AG04449 (cell line): ENCODE data around the gene RABL3.

ENCODE experiments used
- CTCF ChIA-PET: fragments of 350-600 bp; formaldehyde crosslinking; extraction: SDS; loops from one replicate; lab custom pipeline; 2021; ENCODE audit warnings: antibody characterized with exemption; lab: Yijun Ruan, JAX
- POLR2A ChIA-PET: fragments of 400-600, 350-600 bp; formaldehyde crosslinking; extraction: SDS; loops from one replicate; lab custom pipeline; 2020; ENCODE audit warnings: antibody characterized with exemption, inconsistent platforms; lab: Yijun Ruan, JAX
- DNase-seq: peaks from one replicate; pipeline ENCODE4 v3.0.0-alpha.2; 2010; ENCODE audit warnings: low read depth, low spot score
- H3K4me3 ChIP-seq: 2 replicates; pipeline ENCODE4 v1.5.1; 2011; ENCODE audit warnings: low read depth, mild to moderate bottlenecking, control low read depth, low read length
- TF ChIP-seq, protein P1 (sequence below): IDR thresholded peaks from one replicate; pipeline ENCODE4 v1.5.1; 2011; ENCODE audit warnings: mild to moderate bottlenecking, moderate library complexity, low read length, control low read depth, inconsistent platforms; ENCODE audit not compliant: insufficient read depth; ENCODE audit errors: missing control alignments

Gene RABL3

DNA sequence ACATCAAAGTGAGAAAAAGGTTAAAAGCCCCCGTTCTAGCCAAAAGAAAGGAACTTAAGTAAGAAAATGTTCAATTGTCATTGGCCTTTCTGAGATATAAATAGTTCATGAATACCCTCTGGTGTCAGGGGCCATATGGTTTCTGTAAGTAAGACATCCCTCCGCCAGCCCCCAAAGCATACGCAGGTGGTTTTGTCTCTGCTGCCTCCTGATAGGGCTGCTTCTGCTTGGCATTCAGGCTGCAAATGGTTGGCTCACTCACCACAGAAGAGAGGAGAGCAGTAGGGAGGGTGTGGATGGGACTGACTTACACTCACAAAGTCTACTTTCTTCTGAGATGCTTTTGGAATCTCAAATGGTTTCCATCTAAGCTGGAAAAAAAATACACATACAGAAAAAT, 90.0 kb downstream of the RABL3 start:
- POLR2A ChIA-PET = no interaction called here
- TF ChIP-seq, protein P1, sequence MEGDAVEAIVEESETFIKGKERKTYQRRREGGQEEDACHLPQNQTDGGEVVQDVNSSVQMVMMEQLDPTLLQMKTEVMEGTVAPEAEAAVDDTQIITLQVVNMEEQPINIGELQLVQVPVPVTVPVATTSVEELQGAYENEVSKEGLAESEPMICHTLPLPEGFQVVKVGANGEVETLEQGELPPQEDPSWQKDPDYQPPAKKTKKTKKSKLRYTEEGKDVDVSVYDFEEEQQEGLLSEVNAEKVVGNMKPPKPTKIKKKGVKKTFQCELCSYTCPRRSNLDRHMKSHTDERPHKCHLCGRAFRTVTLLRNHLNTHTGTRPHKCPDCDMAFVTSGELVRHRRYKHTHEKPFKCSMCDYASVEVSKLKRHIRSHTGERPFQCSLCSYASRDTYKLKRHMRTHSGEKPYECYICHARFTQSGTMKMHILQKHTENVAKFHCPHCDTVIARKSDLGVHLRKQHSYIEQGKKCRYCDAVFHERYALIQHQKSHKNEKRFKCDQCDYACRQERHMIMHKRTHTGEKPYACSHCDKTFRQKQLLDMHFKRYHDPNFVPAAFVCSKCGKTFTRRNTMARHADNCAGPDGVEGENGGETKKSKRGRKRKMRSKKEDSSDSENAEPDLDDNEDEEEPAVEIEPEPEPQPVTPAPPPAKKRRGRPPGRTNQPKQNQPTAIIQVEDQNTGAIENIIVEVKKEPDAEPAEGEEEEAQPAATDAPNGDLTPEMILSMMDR = no peak

GRCh38 chr3:120650311-120650710, 92.0 kb downstream of the RABL3 start:
- ChIA-PET POLR2A (no interaction called here), CTCF (no interaction called here)
- no peak for DNase-seq
- H3K4me3 ChIP-seq = no peak overlapping the region
- TF ChIP-seq, protein P1 = no peak

More for the DNA sequence above, 90.0 kb downstream of the RABL3 start:
- CTCF ChIA-PET = no interaction called here
- no peak overlapping the region for H3K4me3 ChIP-seq
- DNase-seq = no peak

GRCh38 chr3:120649830-120650233, 92.5 kb downstream of the RABL3 start:
- CTCF ChIA-PET = no interaction called here

GRCh38 chr3:120648290-120648689, 94.0 kb downstream of the RABL3 start:
- TF ChIP-seq, protein P1 = no peak
- POLR2A ChIA-PET = no interaction called here
- H3K4me3 ChIP-seq = no peak overlapping the region
- no peak for DNase-seq
- CTCF ChIA-PET = no interaction called here

More at GRCh38 chr3:120649830-120650233, 92.5 kb downstream of the RABL3 start:
- TF ChIP-seq, protein P1 = no peak
- no peak for DNase-seq
- POLR2A ChIA-PET = no interaction called here
- H3K4me3 ChIP-seq = no peak overlapping the region

GRCh38 chr3:120646771-120647432, 95.4 kb downstream of the RABL3 start:
- DNase-seq = no peak
- no peak overlapping the region for H3K4me3 ChIP-seq
- ChIA-PET POLR2A (no interaction called here), CTCF (interaction anchor here (1.0 kb wide), 1 partner anchor 14 kb away, joined by 3 read pairs; no protein-coding TSS in a partner anchor)
- TF ChIP-seq, protein P1 = no peak

DNA sequence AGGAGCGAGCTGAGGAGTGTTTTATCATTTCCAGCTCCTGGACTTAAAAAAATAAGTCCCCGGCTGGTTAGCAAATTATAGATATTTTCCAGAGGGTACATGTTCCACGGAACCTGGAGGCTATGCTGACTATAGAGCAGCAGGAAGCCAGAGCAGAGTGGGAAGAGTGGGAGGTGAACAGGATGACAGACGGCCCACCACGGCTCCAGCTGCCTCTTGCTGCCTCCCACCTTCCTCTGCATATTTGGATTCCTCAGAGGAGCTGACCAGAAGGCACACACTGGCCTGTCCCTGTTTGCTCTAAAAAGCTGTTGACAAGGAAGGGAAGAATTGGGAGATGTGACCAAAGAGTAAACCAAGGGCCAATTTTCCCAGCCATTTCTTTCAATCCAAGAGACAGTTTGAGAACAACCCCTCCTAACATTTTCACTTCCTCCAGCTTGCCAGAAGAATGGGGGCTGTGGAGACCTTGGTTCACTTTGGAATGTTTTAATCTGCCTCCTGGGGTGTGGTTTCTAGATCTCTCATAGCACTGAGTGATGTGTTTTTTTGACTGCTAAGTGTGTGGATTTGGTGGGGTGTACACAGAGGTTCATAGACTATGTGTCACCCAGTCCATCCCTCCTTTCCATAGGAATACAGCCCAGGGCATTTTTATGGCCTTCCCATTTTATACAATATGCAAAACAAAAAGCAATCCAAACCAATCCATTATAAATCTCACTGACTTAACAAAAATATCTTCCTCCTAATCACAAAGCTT, 97.1 kb downstream of the RABL3 start:
- ChIA-PET POLR2A (interaction anchor here (1.2 kb wide), 1 partner anchor 49 kb away, joined by 3 read pairs; the partner anchor contains the start of gene NDUFB4), CTCF (interaction anchor here (0.6 to 1.0 kb wide), 2 partner anchors 10 to 20 kb away, joined by 3 read pairs; no protein-coding TSS in a partner anchor)
- DNase-seq = no peak
- TF ChIP-seq, protein P1 = no peak
- H3K4me3 ChIP-seq = no peak overlapping the region
